NCI-H2196 (cell line): ENCODE measurements around the gene SBNO2.

Experiments
- DNase-seq: peaks from one replicate; lab custom pipeline; 2025; ENCODE audit not compliant: unreplicated experiment; lab: John Stamatoyannopoulos, UW

The SBNO2 gene

DNA sequence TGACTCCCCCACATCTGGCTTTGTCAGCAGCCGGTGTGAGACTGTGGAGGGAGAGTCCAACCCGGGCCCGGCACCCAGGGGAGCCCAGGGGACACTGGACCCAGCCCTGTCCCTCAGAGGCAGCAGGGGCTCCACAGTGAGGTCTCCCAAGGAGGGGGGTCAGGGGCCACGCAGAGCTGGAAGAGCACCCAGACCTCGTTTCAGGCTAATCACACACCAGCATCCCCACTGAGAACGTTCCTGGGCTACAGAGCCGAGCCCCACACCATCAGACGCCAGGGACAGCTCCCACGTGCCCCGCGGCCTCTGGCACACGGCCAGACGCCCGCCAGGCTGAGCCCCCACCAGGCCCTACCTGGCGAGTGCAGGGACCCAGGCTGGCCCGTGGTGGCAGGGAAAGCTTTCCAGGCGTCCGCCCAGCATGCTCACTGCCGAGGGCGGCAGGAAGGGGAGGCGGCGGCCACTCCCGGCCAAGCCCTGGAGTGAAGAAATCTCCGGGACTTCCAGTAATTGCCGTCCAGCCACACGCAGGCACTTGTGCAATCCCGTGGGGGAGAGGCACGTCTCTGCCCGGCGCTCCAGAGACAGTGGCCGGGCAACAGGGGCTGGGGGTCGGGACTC is 19.2 kb downstream of the SBNO2 start:
- DNase-seq: no peak

DNA sequence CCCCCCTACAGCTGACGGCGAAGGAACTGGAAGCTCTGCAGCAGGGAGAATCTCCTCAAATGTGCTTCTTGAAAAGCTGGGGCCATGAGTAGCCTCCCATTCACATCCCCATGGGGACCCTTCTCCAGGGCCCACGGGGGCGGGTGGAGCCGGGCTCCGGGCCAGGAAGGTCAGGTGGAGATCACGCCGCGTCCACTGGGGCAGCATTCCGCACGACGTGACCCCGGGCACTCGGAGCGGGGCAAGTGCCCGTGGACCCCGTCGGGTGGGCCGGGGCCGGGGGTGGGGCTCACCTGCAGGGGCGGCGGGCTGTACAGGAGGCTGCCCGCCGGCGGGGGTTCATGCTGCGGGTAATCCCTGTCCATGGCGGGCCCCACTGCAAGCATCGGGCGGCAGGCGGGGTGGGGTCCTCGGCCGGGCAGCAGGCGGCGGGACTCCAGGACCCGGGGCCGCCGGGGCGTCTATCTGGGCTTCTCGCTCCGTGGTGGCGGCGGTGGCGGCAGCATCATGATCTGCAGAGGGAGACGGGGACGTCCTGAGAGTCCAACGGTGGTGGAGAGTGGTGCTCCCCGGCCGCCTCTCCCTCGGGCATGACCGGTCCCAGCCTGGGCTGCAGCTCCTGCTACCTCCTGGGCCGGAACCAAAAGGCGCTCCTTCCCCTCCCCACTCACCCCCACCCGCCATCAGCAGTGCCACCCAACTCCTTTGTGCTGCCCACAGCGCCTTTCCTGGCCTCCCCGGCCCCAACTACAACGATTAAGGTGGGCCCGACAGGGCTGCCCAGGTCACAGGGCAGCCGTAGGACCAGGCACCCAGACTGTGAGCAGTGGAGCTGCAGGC is 20.0 kb downstream of the SBNO2 start:
- no peak for DNase-seq

DNA sequence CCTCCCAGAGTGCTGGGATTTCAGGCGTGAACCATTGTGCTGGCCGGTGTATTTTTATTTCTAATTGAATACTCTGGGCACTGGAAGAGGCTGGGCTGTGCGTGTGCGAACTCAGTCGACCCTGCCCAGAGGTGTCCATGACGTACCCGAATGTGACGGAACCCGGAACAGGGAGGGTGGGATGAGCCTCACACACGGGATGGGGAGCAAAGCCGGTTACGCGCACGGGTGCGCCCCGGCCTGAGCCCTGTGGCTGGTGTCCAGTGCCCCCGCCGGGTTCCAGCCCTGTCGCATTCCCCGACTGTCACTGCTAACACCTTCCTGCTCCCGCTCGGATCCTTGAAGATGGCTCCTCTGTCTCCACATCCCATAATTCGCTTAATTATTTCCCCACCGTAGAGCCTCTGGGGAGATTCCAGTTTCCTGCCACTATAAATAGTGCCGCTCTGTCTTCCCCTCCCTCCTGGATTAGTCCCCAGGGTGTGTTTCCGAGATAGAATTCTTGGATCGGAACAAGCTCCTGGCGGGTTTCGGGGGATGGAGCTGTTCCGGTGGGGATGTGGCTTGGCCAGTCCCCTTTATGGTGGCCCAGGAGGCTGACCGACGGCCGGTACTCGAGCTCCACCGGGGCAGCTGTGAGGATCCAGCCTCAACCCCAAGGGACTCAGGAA is 22.0 kb downstream of the SBNO2 start:
- DNase-seq: no peak

DNA sequence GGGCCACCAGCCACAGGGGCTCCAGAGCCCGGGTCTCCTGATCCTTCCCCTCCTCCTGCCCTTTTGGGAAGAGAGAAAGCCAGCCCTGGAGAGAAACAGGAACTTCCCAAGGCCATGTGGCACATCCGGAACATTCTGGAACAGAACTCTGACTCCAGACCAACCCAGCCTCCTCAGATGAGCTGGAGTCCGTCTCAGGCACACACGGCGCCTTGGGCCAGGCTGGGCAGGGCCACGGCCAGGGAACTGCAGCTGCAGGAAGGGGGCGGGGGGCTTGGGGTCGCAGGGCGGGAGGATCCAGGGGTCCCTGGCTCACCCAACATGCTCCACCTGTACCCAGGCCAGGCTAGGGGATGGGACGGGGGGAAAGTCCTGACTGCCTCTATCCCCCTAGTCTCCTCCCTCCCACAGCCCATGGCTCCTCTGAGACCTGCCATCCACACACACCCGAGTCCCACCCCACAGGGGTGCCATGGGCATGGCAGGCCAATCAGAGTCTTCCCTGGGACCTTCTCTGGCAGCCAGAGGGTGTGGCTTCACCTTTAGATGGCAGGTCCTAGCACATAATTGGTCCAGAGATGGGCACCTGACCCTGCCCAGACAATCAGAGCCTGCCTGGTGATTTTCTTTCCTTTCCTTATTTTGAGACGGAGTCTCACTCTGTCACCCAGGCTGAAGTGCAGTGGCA is 22.9 kb downstream of the SBNO2 start:
- no peak for DNase-seq

DNA sequence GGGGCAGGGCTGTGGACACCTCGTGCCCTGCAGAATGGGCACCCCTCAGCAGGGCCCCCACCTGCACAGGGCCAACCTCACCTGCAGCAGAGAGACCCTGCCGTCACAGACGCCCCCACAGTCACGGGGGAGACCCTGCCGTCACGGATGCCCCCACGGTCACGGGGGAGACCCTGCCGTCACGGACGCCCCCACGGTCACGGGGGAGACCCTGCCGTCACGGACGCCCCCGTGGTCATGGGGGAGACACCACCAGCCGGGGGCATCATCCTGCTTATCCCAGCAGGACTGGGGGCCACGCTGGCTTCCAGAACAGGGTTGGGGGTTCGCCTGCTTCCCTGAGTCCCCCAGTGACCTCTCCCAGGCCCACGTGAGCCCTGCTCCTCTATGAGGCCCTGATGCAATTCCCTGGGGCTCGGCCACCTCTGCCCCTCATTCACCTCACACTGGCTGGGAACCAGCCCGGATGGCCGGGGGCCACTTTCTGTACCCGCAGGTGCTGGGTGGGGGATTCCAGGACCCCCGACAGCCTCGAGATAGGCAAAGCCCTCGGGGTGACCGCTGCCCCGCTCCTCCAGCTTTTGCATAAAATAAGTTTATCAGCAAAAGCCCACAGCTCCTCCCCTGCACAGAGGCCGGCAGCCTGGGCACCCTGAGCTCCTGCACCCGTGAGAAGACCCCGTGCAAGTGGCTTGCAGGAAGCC is 23.6 kb downstream of the SBNO2 start:
- no peak for DNase-seq

DNA sequence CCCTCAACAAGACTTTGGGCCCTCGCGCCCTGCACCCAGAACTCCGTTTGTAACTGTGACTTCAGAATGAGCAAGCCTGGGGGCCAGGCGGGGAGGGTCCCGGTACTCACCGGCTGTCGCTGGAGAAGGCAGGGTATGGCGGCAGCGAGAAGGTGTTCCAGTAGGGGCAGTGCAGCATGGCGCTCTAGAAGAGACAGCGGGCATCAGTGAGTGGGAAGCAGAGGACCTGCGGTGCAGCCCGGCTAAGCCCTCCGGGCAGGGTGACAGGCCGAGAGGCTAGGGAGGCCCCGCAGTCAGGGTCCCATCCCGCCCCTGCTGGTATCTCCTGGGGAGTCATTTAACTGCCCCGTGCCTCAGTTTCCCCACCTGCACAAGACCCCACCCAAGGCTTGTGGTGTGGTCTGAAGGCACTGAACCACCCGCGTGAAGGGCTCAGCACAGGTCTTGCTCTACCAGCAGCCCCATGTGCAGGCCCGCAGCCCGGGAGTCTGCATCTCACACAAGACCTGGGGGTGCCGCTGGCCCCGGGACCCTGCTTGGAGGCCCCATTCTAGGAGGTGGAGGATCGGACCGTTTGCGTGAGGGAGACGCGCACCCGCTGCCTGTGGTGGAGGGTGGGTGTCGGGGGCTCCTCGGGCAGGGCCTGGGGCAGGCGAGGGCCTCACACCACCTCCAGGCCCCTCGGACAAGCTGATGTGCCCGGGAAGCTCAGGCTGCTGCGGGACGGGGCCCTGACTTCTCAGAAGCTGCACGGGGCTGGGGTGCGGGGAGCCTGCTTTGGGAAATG is 24.6 kb downstream of the SBNO2 start:
- DNase-seq: no peak

DNA sequence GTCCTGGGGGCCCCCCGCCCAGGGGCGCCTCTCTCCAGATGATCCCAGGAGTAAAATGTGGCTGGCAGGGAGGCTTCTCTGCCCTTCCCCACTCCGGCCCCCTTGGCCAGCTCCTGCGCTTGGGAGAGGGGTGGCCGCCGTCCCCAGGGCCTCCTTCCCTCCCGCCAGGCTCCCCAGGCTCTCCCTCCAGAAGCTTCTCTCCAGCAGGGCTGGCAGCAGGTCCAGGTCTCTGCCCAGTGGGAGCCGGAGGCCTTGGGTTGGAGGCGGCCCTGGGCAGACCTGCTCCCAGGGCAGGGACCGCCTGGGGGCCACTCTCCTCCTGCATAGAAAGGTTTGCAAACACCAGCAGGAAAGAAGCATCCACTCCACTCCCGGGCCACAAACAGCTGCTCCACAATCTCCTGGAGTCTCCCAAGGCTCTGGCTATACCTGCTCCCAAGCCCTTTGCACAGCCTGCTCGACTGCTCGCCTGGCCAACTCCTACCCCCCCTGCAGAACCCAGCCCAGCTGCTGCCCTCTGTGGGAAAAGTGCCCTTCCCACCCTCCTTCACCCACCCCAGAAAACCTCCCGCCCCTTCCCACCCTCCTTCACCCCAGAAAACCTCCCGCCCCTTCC is 26.0 kb downstream of the SBNO2 start:
- no peak for DNase-seq

DNA sequence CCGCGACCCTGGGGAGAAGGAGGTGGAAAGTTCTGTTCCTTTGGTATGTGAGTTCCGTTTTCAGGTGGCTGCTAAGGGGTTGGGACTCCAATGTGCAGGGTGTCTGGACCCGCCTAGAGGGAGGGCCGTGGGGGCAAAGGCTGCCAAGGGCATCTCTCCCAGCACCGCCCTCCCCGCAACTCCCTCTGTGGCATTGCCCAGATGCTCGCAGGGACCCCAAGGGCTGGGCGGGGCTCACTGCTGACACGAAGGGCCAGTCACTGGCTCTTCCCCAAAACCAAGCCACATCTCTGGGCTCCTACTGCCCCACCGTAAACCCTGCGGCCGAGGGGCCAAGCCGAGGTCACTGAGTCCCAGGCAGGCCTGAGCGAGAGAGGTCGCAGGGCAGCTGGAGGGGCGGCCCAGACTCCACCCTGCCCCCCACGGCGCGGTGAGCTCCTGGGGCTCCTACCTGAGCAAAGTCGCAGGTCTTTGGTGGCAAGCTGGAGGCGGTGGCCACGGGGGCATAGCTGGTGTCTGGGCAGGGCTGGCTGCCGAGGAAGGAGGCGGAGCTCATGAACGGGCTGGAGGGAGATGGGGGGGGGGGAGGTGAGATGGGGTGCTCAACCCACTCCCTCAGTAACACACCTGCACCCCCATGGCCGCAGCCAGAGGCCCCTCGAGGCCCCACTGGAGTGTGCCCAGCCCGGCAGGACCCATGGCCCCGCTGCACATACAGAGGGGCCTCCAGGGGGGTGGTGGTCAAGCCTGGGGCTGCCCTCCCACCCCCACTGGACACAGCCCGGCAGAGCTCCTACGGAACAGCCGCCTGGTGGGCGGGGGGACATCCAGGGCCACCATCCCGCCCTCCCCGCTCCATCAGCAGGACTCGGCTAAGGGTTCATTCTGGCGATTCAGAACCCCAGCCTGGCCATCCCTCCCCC is 26.9 kb downstream of the SBNO2 start:
- DNase-seq: no peak

DNA sequence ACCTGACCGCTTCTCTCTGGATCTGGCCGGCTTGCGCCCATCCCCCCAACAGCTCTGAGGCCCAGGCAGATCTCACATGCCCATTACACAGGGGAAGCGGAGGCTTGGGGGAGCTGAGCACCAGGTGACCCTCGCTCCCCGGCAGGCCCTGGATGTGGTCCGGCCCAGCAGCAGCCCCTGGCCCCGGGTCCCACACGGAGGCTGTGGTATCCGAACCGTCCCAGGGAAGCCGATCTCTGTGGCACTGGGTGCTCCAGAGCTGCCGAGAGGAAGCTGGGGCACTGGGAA is 27.7 kb downstream of the SBNO2 start:
- no peak for DNase-seq

DNA sequence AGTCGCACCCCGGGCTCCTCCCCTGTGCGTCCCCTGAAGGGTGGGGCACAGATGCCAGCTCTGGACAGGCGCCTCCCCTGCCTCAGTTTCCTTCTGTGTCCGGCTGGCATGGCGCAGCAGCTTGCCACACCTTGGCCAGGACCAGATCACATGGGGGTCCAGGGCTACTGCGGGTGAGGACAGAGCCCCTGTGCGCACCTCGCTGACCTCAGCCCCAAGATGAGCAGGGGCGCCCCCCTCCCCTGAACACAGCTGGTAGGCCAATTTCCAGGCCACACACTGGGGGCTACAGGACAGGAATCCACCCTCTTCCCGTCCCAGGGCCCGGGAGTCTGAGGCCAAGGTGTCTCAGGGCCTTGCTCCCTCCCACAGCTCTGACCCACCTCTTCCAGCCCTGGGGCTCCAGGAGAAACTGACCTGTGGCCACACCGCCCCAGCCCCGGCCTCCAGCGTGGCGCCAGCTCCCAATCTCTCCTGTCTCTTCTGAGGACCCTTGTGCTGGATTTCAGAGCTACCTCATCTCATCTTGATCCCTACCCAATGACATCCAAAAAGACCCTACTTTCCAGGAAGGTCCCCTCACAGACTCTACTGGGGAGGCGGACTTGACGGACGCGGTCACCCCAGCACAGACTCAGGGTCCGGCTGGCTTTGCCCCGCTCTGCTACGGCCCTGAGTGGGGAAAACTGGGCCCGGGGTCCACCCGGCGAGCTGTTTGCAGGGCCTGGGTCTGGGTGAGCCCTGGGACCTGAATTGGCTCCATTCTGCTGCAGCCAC is 28.2 kb downstream of the SBNO2 start:
- no peak for DNase-seq

DNA sequence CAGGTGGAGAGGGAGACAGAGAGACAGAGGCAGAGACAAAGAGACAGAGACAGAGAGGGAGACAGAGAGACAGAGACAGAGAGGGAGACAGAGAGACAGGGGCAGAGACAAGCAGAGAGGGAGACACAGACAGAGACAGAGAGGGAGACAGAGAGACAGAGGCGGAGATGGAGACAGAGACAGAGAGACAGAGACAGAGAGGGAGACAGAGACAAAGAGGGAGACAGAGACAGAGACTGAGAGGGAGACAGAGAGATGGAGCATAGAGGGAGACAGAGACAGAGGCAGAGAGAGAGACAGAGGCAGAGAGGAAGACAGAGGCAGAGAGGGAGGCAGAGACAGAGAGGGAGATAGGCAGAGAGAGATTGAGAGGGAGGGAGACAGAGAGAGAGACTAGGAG is 29.3 kb downstream of the SBNO2 start:
- no peak for DNase-seq

DNA sequence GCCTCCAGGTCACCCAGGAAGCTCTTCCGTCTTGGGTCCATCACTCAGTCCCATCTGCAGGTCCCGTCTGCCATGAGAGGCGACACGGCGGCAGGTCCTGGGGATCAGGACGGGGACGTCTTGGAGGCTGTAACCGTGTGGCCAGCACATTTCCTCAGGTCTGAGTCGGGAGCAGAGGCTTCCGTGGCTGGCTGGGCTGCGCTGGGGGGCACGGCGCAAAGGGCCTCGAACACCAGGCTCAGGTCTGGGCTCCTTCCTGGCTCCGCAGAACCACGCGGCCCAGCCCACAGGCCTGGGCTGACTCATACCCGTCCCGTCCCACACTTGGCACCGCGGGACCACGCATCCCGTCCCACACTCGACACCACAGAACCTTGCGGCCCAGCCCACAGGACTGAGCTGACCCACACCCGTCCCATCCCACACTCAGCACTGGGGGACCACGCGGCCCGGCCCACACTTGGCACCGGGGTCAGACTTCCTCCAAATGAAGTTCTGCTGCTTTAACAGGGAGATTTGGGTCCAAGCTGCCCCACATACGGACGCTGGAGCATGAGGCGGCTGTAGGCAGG is 30.2 kb downstream of the SBNO2 start:
- no peak for DNase-seq

DNA sequence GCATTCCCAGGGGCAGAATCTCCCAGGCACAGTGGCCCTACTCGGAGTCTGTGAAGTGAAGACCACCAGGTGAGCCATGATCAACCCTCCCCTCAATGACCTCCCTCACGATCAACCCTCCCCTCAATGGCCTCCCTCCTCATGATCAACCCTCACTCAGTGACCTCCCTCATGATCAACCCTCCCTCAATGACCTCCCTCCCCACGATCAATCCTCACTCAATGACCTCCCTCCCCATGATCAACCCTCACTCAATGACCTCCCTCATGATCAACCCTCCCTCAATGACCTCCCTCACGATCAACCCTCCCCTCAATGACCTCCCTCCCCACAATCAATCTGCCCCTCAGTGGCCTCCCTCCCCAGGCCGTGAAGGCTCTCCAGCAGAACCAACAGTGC is 32.1 kb downstream of the SBNO2 start:
- no peak for DNase-seq

DNA sequence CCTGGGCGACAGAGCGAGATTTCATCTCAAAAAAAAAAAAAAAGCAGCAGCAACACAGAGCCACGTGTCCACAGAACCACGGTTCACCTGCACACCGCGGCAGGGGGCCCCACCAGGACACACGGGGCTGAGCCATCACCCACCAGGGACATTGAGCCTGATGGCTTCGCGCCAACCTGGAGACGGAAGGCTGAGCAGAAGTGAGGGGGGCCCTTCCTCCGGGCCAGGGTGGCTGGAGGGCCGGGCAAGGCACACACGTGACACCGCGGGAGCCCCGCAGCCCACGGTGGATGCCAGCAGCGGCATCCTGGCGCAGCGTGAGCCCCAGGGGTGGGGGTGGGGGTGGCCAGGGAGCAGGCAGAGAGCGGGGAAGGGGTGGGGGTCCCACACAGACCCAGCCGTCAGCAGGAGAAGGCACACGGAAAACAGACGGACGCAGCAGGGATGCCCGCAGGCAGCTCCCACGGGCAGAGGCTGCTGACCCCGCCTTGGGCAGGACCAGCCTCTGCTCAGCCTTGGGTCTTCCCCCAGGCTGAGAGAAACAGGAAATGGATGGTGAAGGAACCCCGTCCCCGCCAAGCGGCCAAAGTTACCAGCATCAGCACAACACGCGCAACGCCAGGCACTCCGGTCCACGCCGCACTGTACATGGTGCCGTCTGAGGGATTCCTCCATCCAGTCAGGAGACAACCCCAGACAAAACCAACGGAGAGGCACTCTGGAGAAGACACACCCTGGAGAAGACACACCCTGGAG is 33.6 kb downstream of the SBNO2 start:
- no peak for DNase-seq

DNA sequence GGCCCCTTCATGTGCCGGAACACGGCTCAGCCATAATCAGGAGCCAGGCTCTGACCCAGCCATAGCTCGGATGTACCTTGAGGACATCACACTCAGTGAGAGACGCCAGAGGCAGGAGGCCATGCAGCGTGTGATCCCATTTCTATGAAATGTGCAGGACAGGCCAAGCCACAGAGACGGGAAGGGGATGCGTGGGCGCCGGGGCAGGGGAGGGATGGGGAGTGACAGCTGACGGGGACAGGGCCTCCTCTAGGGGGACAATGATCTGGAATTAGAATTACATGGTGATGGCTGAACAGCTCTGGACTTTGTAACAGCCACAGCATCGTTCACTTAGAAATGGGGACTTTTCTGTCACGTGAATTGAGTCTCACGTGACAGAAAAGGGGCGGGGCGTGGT is 34.9 kb downstream of the SBNO2 start:
- no peak for DNase-seq

DNA sequence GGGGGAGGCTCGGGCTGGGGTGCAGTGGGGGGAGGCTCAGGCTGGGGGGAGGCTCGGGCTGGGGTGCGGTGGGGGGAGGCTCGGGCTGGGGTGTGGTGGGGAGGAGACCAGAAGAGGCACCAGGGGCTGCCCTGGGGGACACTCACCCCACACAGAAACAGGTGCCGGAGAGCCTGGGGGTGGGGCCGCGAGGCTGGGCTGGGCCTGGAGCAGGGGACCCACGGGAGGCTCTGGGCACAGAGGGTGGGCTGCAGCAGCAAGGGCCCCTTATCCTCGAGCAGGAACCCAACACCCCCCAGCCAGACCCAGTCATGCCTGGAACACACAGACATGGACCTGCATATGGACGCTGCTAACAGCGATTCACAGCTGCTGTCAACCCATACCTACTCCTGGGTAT is 35.9 kb downstream of the SBNO2 start:
- no peak for DNase-seq

DNA sequence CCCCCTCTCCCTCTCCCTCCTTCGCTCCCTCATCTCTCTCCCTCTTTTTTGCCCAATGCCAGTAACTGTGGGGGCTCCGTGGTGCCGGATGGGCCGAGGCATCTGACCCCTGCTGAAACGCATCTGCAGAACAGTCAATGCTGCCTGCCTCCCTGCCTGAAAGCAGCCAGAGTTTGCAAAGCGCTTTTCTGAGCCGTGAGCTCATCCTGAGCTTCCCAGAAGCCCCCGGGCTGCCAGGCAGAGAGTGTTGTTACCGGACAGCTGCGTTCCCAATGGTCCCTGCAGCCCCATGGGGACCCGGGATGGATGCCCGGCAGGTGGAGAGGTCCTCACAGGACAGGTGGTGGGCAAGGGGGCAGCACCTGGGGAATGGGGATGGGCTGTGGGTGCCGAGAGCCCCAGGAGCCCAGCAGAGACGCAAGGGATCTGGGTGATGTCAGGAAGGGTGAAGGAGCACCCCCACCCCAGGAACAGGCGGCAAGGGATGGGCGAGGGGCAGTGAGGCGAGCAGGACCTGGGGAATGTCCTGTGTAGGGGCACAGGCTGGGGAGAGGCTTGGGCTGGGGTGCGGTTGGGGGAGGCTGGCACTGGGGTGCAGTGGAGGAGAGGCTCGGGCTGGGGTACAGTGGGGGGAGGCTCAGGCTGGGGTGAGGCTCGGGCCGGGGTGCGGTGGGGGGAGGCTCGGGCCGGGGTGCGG is 37.3 kb downstream of the SBNO2 start:
- DNase-seq: no peak
